MM.1S (cell line): ENCODE results near the gene DSCAML1.

Source experiments
- CTCF ChIP-seq: fragments of 300-600 bp; sonication (generic); IDR thresholded peaks from 2 replicates; pipeline ENCODE4 v1.5.1; 2016; ENCODE audit warnings: antibody characterized with exemption, low read length, mixed read lengths
- EZH2phosphoT487 ChIP-seq: fragments of 300-600 bp; sonication (generic); IDR thresholded peaks from 2 replicates; pipeline ENCODE4 v1.6.1; 2018; ENCODE audit warnings: antibody characterized with exemption, low read length

DNA sequence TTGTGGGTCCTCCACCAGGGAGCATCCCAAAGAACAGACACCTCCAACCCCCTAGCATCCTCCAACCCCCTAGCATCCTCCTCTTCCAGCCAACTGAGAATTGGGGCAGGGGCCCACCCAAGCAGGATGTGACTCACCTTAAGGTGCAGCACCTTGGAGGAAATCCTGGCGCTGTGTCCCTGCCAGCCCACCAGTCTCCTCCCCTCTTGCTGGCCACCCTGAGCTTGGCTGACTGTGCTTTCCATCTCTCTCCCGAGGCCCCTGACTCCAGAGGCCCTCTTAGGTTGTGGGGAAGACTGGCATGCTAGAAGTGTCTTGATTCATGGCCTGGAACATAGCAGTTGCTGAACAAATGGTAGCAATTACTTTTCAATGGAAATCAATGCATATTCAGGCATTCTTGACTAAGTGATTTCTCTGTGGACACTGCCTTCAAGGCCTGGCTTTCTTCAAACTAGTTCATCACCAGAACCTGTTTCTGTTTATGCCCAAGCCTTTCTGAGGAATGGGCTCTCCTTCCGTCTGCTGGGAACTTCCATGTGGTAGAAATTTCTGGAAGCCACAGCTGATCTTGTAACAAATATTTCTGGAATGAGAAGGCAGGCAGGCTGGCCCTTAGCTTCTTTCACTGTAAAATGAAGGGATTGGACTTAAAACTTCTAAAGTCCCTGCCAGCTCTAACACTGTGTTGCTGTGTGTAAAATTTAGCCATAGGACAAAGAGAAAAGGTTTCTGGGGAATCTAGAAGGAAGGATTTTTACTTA lies 408.8 kb downstream of the DSCAML1 start:
- TF ChIP-seq CTCF (no peak), EZH2phosphoT487 (no peak)
